ENCODE data around the gene ACYP1.
A peak's percentile ranks its signal among the peaks of the same experiment; 100 is the strongest.

DNA sequence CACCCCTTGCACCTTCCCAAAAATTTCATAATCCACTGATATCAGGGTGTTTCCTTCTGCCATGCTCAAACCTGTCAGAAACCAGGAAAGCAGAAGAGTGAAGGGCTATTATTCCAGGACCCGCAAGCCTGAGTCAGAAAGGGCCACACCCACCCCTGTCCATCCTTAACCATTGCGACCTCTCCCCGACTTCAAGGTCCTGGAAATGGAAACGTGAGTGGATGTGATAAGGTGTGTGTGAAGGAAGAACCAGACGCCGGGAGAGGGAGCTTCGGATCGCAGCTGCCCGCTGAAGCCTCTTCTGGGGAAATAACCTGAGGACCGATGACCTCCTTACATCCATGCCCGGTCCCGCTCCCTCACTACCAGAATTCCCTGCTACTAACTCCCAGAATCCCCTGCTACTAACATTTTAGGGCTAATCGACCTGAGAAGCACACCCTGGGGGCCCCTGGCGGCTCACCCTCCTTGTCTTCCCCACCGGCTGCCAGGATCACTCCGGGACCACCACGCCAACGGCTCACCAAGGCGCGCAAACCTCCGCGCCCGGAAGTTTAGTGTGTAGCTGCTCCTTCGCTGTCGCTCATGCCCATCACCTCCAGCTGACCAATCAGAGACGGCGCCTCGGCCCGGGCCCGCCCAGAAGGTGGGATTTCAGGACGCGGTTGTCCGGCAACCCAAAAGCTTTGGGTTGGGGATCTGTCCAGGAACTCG lies at the start of gene ACYP1:
- TF ChIP-seq, protein P1, sequence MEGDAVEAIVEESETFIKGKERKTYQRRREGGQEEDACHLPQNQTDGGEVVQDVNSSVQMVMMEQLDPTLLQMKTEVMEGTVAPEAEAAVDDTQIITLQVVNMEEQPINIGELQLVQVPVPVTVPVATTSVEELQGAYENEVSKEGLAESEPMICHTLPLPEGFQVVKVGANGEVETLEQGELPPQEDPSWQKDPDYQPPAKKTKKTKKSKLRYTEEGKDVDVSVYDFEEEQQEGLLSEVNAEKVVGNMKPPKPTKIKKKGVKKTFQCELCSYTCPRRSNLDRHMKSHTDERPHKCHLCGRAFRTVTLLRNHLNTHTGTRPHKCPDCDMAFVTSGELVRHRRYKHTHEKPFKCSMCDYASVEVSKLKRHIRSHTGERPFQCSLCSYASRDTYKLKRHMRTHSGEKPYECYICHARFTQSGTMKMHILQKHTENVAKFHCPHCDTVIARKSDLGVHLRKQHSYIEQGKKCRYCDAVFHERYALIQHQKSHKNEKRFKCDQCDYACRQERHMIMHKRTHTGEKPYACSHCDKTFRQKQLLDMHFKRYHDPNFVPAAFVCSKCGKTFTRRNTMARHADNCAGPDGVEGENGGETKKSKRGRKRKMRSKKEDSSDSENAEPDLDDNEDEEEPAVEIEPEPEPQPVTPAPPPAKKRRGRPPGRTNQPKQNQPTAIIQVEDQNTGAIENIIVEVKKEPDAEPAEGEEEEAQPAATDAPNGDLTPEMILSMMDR (conservative IDR thresholded peaks at IDR 0.05; ENCODE audit: low read depth, low read length), result peak; percentile 17; the same call in 1 of the 2 replicates
- no peak for TF ChIP-seq EZH2phosphoT487 (IDR thresholded peaks at IDR 0.05; ENCODE audit: borderline replicate concordance, low read length)
